Activated CD8-positive, alpha-beta memory T cell treated with anti-CD3 and anti-CD28 coated beads, Interleukin-2, amount 10 ng/mL, durations not matched to agents 7 days and 5 days (primary cell): ENCODE data around the gene GRB2. TPM values are rescaled to one million over a fixed set of nuclear protein-coding genes. Genes with fewer than 3 reads are reported as not detected.
"Not testable (repeated sequence)": the region's sequence is repeated elsewhere in the genome, so short reads cannot be mapped to it uniquely, and the experiment has no call there.

ENCODE experiments used
- ATAC-seq: fragments of 150-1000 bp; cut with Tn5 transposase; one replicate; pipeline ENCODE4 v1.10.0; 2021; ENCODE audit warnings: moderate library complexity
- CTCF ChIA-PET: fragments of 350-600 bp; sonication (Branson Sonifier 250); formaldehyde crosslinking; loops from one replicate; lab custom pipeline; 2021; ENCODE audit warnings: antibody characterized with exemption; lab: Charles Lee
- DNase-seq: peaks from one replicate; pipeline ENCODE4 v3.0.0-alpha.2; 2020
- H3K27ac Mint-ChIP-seq: one replicate; pipeline ENCODE4 v1.8.0; 2021; ENCODE audit warnings: mild to moderate bottlenecking, mixed read lengths
- H3K27me3 Mint-ChIP-seq: one replicate; pipeline ENCODE4 v1.8.0; 2021; ENCODE audit warnings: mixed read lengths
- H3K36me3 Mint-ChIP-seq: one replicate; pipeline ENCODE4 v1.8.0; 2021; ENCODE audit warnings: mild to moderate bottlenecking, mixed read lengths
- H3K4me1 Mint-ChIP-seq: one replicate; pipeline ENCODE4 v1.8.0; 2021; ENCODE audit warnings: mixed read lengths
- H3K4me3 Mint-ChIP-seq: one replicate; pipeline ENCODE4 v1.8.0; 2021; ENCODE audit warnings: mild to moderate bottlenecking, moderate library complexity, mixed read lengths
- H3K9me3 Mint-ChIP-seq: one replicate; pipeline ENCODE4 v1.8.0; 2022; ENCODE audit warnings: low read depth, mixed read lengths
- total RNA-seq, 2 experiments: library from RNA; stranded (reverse); gene quantifications; one replicate each; pipeline ENCODE4 v1.2.3, GENCODE V29; 2021

The GRB2 gene
- total RNA-seq, 2 experiments from 2014 or later = 138 to 179 TPM

DNA sequence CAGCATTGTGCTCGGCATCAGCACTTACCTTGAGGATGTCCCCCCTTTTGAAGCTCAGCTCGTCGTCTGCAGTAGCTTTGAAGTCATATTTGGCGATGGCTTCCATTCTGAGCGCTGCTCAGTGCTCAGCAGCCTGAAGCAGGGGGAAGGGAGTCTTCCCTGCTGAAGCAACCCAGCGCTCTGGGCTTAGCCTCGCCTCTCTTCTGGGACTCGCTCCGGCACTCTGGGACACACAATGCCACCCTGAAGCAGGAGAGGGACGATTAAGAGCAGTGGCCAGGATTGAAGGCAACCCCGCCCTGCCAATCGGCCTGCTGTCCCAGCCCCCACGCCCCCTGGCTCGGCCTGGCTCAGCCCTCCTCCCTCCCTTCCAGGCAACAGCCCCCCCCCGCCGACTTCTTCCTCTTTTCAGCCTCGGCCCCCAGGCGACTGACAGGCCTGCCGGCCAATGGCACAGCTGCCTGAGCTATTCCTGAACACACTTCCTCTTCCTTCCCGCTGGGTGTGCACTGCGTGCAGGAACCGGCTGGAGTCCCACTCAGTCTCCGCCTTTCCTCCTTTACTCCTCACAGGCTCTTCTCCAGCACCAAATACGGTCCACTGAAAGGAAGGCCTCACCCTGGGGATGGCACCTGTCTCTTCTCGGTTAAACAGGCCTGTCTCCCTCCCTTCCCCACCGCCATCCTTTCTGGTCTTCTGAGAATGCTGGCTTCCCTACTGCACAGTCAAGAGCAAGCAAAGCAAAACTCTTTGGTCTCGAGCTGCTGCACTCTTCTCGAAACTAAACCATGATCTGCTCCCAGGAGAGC, 11.8 kb downstream of the GRB2 start:
- peaks cover 68% of the 10 kb centered on the region for H3K4me1 Mint-ChIP-seq
- peak overlapping the region; percentile 98 for H3K4me3 Mint-ChIP-seq
- CTCF ChIA-PET = interaction anchor here (0.9 to 3.5 kb wide), 20 partner anchors 8 to 193 kb away, joined by 3 to 43 read pairs (median 4); partner anchors contain the start of genes GRB2, MIF4GD, MRPS7 and SLC25A19
- H3K27ac Mint-ChIP-seq = peak overlapping the region; percentile 67
- DNase-seq (peak; percentile 91), ATAC-seq (peak; percentile 96)
- H3K9me3 Mint-ChIP-seq = no peaks in the 10 kb centered on the region
- peaks cover 29% of the 10 kb centered on the region for H3K36me3 Mint-ChIP-seq
- no peaks in the 10 kb centered on the region for H3K27me3 Mint-ChIP-seq

DNA sequence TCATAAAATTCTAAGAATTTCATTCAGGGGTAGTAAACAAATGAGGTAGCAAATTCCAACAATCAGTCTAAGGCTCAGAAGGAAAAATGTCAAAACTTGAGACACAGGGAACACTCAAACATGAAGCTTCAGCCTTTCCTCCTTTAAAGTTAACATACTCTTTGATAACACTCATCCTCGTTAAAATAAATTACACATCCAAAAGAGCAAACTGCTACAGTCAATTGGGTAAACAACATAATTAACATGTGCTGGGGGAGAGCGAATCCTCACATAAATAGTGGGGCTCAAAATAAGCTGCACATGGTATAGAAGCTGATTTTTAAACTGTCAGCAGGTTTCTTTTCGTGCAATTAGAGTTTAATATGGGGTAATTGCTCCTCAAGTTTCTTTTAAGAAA, 12.9 kb downstream of the GRB2 start:
- no peaks in the 10 kb centered on the region for H3K9me3 Mint-ChIP-seq
- ATAC-seq (no peak), DNase-seq (no peak)
- CTCF ChIA-PET = interaction anchor here (1.2 to 3.5 kb wide), 6 partner anchors 13 to 69 kb away, joined by 3 to 43 read pairs (median 8); partner anchors contain the start of gene GRB2
- H3K4me3 Mint-ChIP-seq = peak overlapping the region; percentile 31
- peaks cover 31% of the 10 kb centered on the region for H3K36me3 Mint-ChIP-seq
- peaks cover 72% of the 10 kb centered on the region for H3K4me1 Mint-ChIP-seq
- no peaks in the 10 kb centered on the region for H3K27me3 Mint-ChIP-seq
- no peak overlapping the region for H3K27ac Mint-ChIP-seq

DNA sequence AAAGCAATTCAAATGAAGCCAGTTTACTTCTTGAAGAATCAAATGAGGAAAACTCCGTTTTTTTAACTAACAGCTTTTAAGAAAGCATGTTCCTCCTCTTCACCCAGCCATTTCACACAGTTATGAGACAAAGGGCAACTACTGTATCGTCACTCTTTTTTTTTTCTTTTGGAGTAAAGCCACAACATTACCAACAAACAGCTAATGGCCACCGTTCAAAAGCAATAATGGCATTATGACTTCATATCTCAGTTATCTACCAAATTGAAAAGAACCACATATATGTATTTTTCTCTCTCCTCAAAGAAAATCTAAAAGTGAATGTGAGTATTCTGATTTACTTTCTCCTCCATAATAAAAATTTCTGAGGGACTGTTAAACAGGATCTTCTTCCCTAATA, 14.5 kb downstream of the GRB2 start:
- Mint-ChIP-seq H3K9me3 (no peaks in the 10 kb centered on the region), H3K27ac (no peak overlapping the region), H3K4me1 (peaks cover 65% of the 10 kb centered on the region), H3K27me3 (no peaks in the 10 kb centered on the region), H3K4me3 (no peak overlapping the region), H3K36me3 (peaks cover 39% of the 10 kb centered on the region)
- CTCF ChIA-PET = interaction anchor here (1.0 to 1.5 kb wide), 3 partner anchors 68 to 102 kb away, joined by 3 to 4 read pairs (median 3); partner anchors contain the start of gene SLC25A19
- DNase-seq (no peak), ATAC-seq (no peak)

DNA sequence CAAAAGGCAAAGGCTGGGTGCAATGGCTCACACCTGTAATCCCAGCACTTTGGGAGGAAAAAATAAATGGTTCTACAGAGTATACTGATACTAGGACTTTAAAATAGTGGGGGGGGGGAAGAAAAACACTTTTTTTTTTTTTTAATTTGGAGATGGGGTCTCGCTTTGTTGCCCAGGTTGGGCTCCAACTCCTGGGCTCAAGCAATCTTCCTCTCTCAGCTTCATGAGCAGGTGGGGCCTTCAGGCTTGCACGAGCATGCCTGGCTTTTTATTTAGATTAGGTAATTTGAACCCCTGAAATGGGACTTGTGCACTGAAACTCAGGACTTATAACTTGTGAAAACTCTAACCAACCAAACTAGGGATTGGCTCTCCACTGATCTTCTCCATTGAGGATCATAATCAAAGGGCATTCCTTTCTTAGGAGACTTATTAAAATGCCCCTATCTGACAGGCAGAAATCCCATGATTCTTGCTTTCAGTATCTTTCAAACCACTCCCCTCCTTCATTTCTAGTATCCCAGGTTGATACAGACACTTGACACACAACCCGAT, 16.9 kb downstream of the GRB2 start:
- Mint-ChIP-seq H3K36me3 (peaks cover 39% of the 10 kb centered on the region), H3K4me1 (peaks cover 44% of the 10 kb centered on the region), H3K9me3 (no peaks in the 10 kb centered on the region), H3K4me3 (no peak overlapping the region), H3K27me3 (no peaks in the 10 kb centered on the region), H3K27ac (no peak overlapping the region)
- DNase-seq (no peak), ATAC-seq (no peak)
- CTCF ChIA-PET = interaction anchor here (1.0 kb wide), 1 partner anchor 16 kb away, joined by 3 read pairs; no protein-coding TSS in a partner anchor

DNA sequence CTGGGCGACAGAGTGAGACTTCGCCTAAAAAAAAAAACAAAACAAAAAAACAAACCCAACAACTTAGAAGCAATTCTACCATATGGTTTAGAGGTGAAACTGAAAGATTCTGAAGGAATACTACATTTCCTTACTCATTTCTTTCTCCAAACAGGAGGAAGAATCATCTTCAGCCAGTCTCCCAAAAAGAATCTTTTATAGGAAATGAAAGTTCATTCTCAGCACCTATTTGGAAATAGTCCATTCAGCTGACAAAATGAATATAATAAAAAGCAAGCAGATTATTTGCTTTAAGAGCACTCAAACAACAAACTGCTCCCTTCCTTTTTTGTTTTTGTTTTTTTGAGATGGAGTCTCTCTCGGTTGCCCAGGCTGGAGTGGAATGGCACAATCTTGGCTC, 17.7 kb downstream of the GRB2 start:
- Mint-ChIP-seq H3K4me3 (no peak overlapping the region), H3K36me3 (peaks cover 34% of the 10 kb centered on the region), H3K4me1 (peaks cover 38% of the 10 kb centered on the region), H3K27me3 (no peaks in the 10 kb centered on the region), H3K9me3 (no peaks in the 10 kb centered on the region), H3K27ac (no peak overlapping the region)
- ATAC-seq = no peak
- CTCF ChIA-PET = interaction anchor here (0.7 to 1.0 kb wide), 2 partner anchors 16 to 257 kb away, joined by 3 read pairs; no protein-coding TSS in a partner anchor
- no peak for DNase-seq

DNA sequence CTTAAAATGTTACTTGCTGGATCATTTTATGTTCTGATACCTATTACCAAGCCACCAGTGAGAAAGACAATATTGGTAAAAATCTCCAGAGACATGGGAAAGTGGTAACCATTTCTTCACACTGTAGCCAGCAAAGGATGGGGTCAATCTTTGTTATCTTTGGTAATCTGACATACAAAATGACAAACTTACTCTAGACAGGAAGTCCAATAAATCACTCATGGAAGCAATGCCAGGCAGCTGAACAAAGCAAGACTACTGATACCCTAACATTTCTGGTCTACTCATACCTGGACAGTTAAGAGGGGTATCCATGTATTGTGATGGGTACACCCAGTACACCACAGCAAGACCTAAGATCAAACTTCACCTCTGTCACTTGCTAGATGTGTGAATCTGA, 19.0 kb downstream of the GRB2 start:
- Mint-ChIP-seq H3K36me3 (peaks cover 27% of the 10 kb centered on the region), H3K27me3 (no peaks in the 10 kb centered on the region), H3K4me3 (no peak overlapping the region), H3K27ac (peak overlapping the region; percentile 24), H3K9me3 (no peaks in the 10 kb centered on the region), H3K4me1 (peaks cover 31% of the 10 kb centered on the region)
- DNase-seq (no peak), ATAC-seq (peak; percentile 20)
- CTCF ChIA-PET = interaction anchor here (1.2 to 1.3 kb wide), 2 partner anchors 11 to 63 kb away, joined by 4 read pairs; no protein-coding TSS in a partner anchor

GRCh38 chr17:75384751-75385150, 20.7 kb downstream of the GRB2 start:
- peaks cover 15% of the 10 kb centered on the region for H3K36me3 Mint-ChIP-seq

DNA sequence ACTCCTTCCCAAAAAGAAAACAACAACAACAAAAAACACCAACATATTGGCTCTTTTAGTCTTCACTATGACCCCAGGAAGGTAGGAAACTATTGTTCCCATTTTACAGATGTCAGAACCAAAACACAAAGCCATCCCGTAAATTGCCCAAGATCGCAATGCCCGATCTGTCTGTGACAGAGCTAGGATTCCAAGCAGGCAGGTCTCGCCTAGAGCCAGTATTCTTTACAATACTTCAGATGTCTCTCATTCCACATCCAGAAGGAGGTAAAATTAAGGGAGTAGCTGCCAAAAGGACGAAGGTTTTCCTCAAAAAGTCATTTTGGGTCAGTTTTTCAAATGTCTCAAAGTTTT, 21.7 kb downstream of the GRB2 start:
- Mint-ChIP-seq H3K4me1 (peaks cover 26% of the 10 kb centered on the region), H3K27me3 (no peaks in the 10 kb centered on the region)
- CTCF ChIA-PET = interaction anchor here (1.1 to 1.5 kb wide), 3 partner anchors 11 to 18 kb away, joined by 3 to 4 read pairs (median 3); no protein-coding TSS in a partner anchor

More at GRCh38 chr17:75384751-75385150, 20.7 kb downstream of the GRB2 start:
- no peak for DNase-seq
- no peak overlapping the region for H3K4me3 Mint-ChIP-seq
- ATAC-seq = no peak
- H3K27me3 Mint-ChIP-seq = no peaks in the 10 kb centered on the region
- peaks cover 31% of the 10 kb centered on the region for H3K4me1 Mint-ChIP-seq
- H3K27ac Mint-ChIP-seq = no peak overlapping the region
- CTCF ChIA-PET = no interaction called here
- no peaks in the 10 kb centered on the region for H3K9me3 Mint-ChIP-seq

DNA sequence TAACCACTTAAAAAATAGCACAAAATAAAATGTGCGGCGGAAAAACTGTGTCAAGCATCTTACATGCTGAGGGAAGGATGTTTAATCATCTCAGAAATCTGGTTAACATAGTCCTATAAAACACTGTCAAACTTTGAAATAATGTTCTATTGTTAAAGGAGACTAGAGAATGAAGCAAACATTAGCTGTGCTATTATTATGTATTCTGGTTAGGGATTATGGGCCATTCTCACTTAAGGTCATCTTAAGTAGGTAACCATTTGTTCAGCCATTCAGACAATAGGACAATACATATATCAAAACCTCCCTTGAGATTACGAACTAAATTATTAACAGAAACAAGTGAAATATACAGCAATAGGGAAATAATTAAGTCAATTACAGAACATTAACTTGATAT, 24.7 kb downstream of the GRB2 start:
- H3K36me3 Mint-ChIP-seq = peaks cover 17% of the 10 kb centered on the region
- peaks cover 19% of the 10 kb centered on the region for H3K4me1 Mint-ChIP-seq
- ATAC-seq (no peak), DNase-seq (no peak)
- no peaks in the 10 kb centered on the region for H3K9me3 Mint-ChIP-seq
- no peaks in the 10 kb centered on the region for H3K27me3 Mint-ChIP-seq
- no peak overlapping the region for H3K4me3 Mint-ChIP-seq
- H3K27ac Mint-ChIP-seq = no peak overlapping the region
- CTCF ChIA-PET = interaction anchor here (0.8 to 1.8 kb wide), 7 partner anchors 20 to 119 kb away, joined by 3 to 5 read pairs (median 4); partner anchors contain the start of genes GGA3 and MRPS7

More for the DNA sequence above, 21.7 kb downstream of the GRB2 start:
- Mint-ChIP-seq H3K9me3 (no peaks in the 10 kb centered on the region), H3K36me3 (peaks cover 10% of the 10 kb centered on the region), H3K27ac (no peak overlapping the region), H3K4me3 (no peak overlapping the region)
- ATAC-seq = no peak
- DNase-seq = no peak

GRCh38 chr17:75380315-75380714, 25.2 kb downstream of the GRB2 start:
- CTCF ChIA-PET = interaction anchor here (0.8 to 2.0 kb wide), 10 partner anchors 13 to 373 kb away, joined by 3 to 5 read pairs (median 4); partner anchors contain the start of genes GGA3 and MRPS7
- Mint-ChIP-seq H3K36me3 (peaks cover 18% of the 10 kb centered on the region), H3K27me3 (no peaks in the 10 kb centered on the region), H3K4me3 (no peak overlapping the region), H3K27ac (no peak overlapping the region), H3K9me3 (no peaks in the 10 kb centered on the region), H3K4me1 (peaks cover 19% of the 10 kb centered on the region)
- DNase-seq = no peak
- no peak for ATAC-seq

- not testable (repeated sequence) for H3K27me3 Mint-ChIP-seq, H3K27ac Mint-ChIP-seq, ATAC-seq, DNase-seq, H3K9me3 Mint-ChIP-seq, H3K4me3 Mint-ChIP-seq
- Mint-ChIP-seq H3K36me3 (peaks cover 25% of the 10 kb centered on the region), H3K4me1 (peaks cover 25% of the 10 kb centered on the region)
- CTCF ChIA-PET = interaction anchor here (0.6 to 2.0 kb wide), 7 partner anchors 14 to 374 kb away, joined by 3 to 5 read pairs (median 3); no protein-coding TSS in a partner anchor
Measured at GRCh38 chr17:75379426-75379825, 26.1 kb downstream of the GRB2 start.

- no peak for ATAC-seq
- H3K4me3 Mint-ChIP-seq = no peak overlapping the region
- no peak overlapping the region for H3K27ac Mint-ChIP-seq
- peaks cover 52% of the 10 kb centered on the region for H3K4me1 Mint-ChIP-seq
- peaks cover 33% of the 10 kb centered on the region for H3K36me3 Mint-ChIP-seq
- no peaks in the 10 kb centered on the region for H3K27me3 Mint-ChIP-seq
- CTCF ChIA-PET = interaction anchor here (1.1 to 1.4 kb wide), 2 partner anchors 11 to 24 kb away, joined by 3 to 4 read pairs; no protein-coding TSS in a partner anchor
- H3K9me3 Mint-ChIP-seq = no peaks in the 10 kb centered on the region
- no peak for DNase-seq
Measured at GRCh38 chr17:75373280-75373679, 32.2 kb downstream of the GRB2 start.

- H3K36me3 Mint-ChIP-seq = peaks cover 24% of the 10 kb centered on the region
- peaks cover 56% of the 10 kb centered on the region for H3K4me1 Mint-ChIP-seq
- DNase-seq (peak; percentile 56), ATAC-seq (peak; percentile 88)
- H3K4me3 Mint-ChIP-seq = peak overlapping the region; percentile 44
- CTCF ChIA-PET = interaction anchor here (1.1 kb wide), 1 partner anchor 16 kb away, joined by 3 read pairs; no protein-coding TSS in a partner anchor
- H3K27me3 Mint-ChIP-seq = no peaks in the 10 kb centered on the region
- H3K27ac Mint-ChIP-seq = peak overlapping the region; percentile 80
- no peaks in the 10 kb centered on the region for H3K9me3 Mint-ChIP-seq
Measured at GRCh38 chr17:75371981-75372380, 33.5 kb downstream of the GRB2 start.
